A673 (cell line): ENCODE measurements around the gene MYLK3. TPM values are rescaled to one million over a fixed set of nuclear protein-coding genes. Genes with fewer than 3 reads are reported as not detected.

Source experiments
- BruUV-seq: library from RNA; stranded (reverse); fragments of 400-500 nt; replicated peaks from 2 replicates; lab custom pipeline; 2021; lab: Mats Ljungman, UMichigan
- CTCF ChIA-PET: fragments of 300-600 bp; sonication (Branson Sonifier 250); formaldehyde crosslinking; loops from one replicate; lab custom pipeline; 2022; ENCODE audit warnings: antibody characterized with exemption; lab: Charles Lee
- POLR2A ChIA-PET: fragments of 300-600 bp; sonication (Branson Sonifier 250); formaldehyde crosslinking; loops from one replicate; lab custom pipeline; 2022; ENCODE audit warnings: antibody characterized with exemption; ENCODE audit not compliant: low non-redundant PET; lab: Charles Lee
- DNase-seq: peaks from one replicate; pipeline ENCODE4 v3.0.0-alpha.2; 2015; ENCODE audit warnings: low spot score
- H3K27ac ChIP-seq: fragments of 200-600 bp; sonication (generic); 2 replicates; pipeline ENCODE4 v1.5.1; 2016; ENCODE audit warnings: mixed run types, low read depth, mild to moderate bottlenecking, mixed read lengths, antibody characterized with exemption, low read length; ENCODE audit not compliant: poor library complexity, severe bottlenecking
- H3K27me3 ChIP-seq: fragments of 200-600 bp; sonication (generic); replicated peaks from 2 replicates; pipeline ENCODE4 v1.6.1; 2017; ENCODE audit warnings: mixed run types, low read depth, mild to moderate bottlenecking, mixed read lengths, antibody characterized with exemption, low read length; ENCODE audit not compliant: insufficient read depth, poor library complexity
- H3K36me3 ChIP-seq: fragments of 200-600 bp; sonication (generic); 2 replicates; pipeline ENCODE4 v1.6.1; 2016; ENCODE audit warnings: mixed run types, mild to moderate bottlenecking, mixed read lengths, antibody characterized with exemption, low read length; ENCODE audit not compliant: insufficient read depth, poor library complexity, severe bottlenecking
- H3K4me1 ChIP-seq: fragments of 200-600 bp; sonication (generic); 2 replicates; pipeline ENCODE4 v1.6.1; 2017; ENCODE audit warnings: mixed run types, mild to moderate bottlenecking, mixed read lengths, antibody characterized with exemption, low read length; ENCODE audit not compliant: insufficient read depth, poor library complexity, severe bottlenecking
- H3K4me3 ChIP-seq: fragments of 200-600 bp; sonication (generic); 2 replicates; pipeline ENCODE4 v1.5.1; 2016; ENCODE audit warnings: low read depth, mixed run types, mild to moderate bottlenecking, mixed read lengths, low read length; ENCODE audit not compliant: poor library complexity, severe bottlenecking
- H3K9me3 ChIP-seq: fragments of 200-600 bp; sonication (generic); 2 replicates; pipeline ENCODE4 v1.6.1; 2016; ENCODE audit warnings: mixed run types, low read depth, mild to moderate bottlenecking, mixed read lengths, antibody characterized with exemption, low read length; ENCODE audit not compliant: poor library complexity, severe bottlenecking
- EZH2 ChIP-seq: fragments of 200-600 bp; sonication (generic); IDR thresholded peaks from 2 replicates; pipeline ENCODE4 v1.6.1; 2017; ENCODE audit warnings: borderline replicate concordance, low read depth, mild to moderate bottlenecking, mixed read lengths, antibody characterized with exemption, low read length; ENCODE audit not compliant: poor library complexity, severe bottlenecking
- intact Hi-C: fragments of 100-400 bp; cut with micrococcal nuclease; formaldehyde crosslinking; loops from one replicate; pipeline ENCODE4 v1.10.0; 2022; ENCODE audit not compliant: unreplicated experiment
- total RNA-seq: library from RNA; stranded (reverse); gene quantifications from 2 replicates; pipeline ENCODE4 v1.2.3, GENCODE V29; 2021
- TF ChIP-seq, protein P1 (sequence below): fragments of 300-800, 200-600 bp; sonication (generic); conservative IDR thresholded peaks from 2 replicates; pipeline ENCODE4 v1.5.1; 2017; ENCODE audit warnings: low read depth, mild to moderate bottlenecking, antibody characterized with exemption, low read length, moderate library complexity, mixed read lengths

MYLK3 gene
- total RNA-seq, 1 experiment from 2014 or later, result 0.77 TPM

DNA sequence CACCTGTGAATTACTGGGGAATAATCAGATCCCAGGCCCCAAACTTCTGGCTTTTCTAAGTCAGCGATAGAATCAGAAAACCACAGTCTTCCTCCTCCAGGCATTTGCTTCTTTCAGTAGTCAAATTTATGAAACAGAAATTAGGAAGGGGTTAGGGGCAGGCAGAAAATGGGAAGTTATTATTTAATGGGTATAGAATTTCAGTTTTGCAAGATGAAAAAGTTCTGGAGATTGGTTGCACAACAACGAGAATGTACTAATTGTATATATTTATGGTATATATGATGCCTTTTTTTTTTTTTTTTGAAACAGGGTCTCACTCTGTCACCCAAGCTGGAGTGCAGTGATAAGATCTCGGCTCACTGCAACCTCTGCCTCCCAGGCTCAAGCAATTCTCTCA lies 35.2 kb downstream of the MYLK3 start:
- TF ChIP-seq EZH2, result no peak
- TF ChIP-seq, protein P1, sequence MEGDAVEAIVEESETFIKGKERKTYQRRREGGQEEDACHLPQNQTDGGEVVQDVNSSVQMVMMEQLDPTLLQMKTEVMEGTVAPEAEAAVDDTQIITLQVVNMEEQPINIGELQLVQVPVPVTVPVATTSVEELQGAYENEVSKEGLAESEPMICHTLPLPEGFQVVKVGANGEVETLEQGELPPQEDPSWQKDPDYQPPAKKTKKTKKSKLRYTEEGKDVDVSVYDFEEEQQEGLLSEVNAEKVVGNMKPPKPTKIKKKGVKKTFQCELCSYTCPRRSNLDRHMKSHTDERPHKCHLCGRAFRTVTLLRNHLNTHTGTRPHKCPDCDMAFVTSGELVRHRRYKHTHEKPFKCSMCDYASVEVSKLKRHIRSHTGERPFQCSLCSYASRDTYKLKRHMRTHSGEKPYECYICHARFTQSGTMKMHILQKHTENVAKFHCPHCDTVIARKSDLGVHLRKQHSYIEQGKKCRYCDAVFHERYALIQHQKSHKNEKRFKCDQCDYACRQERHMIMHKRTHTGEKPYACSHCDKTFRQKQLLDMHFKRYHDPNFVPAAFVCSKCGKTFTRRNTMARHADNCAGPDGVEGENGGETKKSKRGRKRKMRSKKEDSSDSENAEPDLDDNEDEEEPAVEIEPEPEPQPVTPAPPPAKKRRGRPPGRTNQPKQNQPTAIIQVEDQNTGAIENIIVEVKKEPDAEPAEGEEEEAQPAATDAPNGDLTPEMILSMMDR, result no peak
- H3K36me3 ChIP-seq, result no peaks in the 10 kb centered on the region
- CTCF ChIA-PET, result no interaction called here

DNA sequence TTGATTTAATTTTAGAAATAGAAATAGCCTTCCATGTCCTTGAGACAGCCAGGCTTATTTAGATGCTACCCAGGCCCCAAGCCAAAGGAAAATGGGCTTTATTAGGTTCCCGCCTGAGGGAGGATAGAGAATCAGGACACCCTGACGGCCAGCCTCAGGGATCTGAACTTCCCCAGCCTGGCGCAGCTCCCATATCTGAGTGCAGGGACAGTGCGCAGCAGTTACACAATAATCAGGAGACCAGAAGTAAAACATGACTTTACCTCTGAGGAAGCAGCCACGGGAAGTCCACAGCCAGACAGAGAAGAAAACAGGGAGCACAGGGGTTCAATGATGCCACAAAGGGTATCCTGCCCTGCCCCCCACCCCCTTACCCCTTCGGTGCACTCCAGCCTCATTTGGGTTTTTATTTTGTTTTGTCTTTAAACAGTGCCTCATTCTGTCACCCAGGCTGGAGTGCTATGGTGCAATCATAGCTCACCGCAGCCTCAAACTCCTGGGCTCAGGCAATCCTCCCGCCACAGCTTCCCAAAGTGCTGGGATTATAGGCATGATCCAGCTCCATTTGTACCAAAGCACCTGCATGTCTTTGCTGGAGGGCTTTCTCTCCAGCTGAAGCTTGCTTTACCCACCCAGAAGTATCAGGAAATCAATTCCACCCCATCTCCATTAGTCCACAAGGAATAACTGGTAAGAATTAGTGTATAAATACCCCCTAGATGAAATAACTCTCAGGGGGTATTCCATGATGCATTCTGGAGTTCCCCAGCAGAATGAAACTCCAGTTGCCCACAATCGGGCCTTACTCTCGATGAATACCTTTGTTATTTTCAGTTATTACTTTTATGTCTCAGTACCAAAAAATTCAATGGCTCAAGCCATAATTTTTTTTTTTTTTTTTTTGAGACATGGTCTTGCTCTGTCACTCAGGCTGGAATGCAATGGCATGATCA lies 36.8 kb downstream of the MYLK3 start:
- H3K27me3 ChIP-seq, result no peaks in the 10 kb centered on the region
- no peak overlapping the region for H3K27ac ChIP-seq
- no peak overlapping the region for H3K4me3 ChIP-seq
- POLR2A ChIA-PET, result no interaction called here
- H3K4me1 ChIP-seq, result no peaks in the 10 kb centered on the region
- no peaks in the 10 kb centered on the region for H3K36me3 ChIP-seq
- intact Hi-C loops, result no loop called here
- BruUV-seq, result no TSS peak
- H3K9me3 ChIP-seq, result no peaks in the 10 kb centered on the region
- no peak for DNase-seq
- TF ChIP-seq EZH2, result no peak
- TF ChIP-seq, protein P1, result no peak
- CTCF ChIA-PET, result no interaction called here

More for the DNA sequence above, 35.2 kb downstream of the MYLK3 start:
- no peak overlapping the region for H3K27ac ChIP-seq
- DNase-seq, result no peak
- intact Hi-C loops, result no loop called here
- no peaks in the 10 kb centered on the region for H3K4me1 ChIP-seq
- no peaks in the 10 kb centered on the region for H3K27me3 ChIP-seq
- BruUV-seq, result no TSS peak
- no peaks in the 10 kb centered on the region for H3K9me3 ChIP-seq
- H3K4me3 ChIP-seq, result no peak overlapping the region
- POLR2A ChIA-PET, result no interaction called here

DNA sequence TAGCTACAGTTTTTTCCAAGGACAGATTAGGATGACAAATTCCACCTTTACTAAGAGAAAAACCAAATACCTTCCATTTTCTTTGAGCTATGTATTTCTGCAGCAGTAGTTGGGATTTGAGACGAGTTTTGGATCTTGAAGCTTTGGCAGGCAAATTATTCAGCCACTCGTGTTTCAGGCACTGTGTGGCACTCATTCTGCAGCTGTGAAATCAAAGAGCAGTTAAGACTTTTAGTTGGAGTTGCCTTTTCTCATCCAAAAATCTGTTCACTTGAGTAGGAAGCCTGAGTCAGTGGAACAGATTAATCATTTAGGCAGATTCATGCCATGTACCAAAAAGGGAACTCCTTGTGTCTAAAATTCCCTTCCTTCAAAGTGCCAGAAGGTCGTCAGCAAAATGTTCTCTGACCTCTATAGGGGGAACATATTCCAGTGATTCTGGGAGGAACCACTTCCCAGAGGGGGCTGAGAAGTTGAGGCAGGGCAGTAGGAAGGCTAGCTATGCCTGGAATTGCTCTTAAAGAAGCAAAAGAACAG lies 38.6 kb downstream of the MYLK3 start:
- no peaks in the 10 kb centered on the region for H3K27me3 ChIP-seq
- no peaks in the 10 kb centered on the region for H3K4me1 ChIP-seq
- H3K36me3 ChIP-seq, result no peaks in the 10 kb centered on the region
- BruUV-seq, result no TSS peak
- intact Hi-C loops, result no loop called here
- CTCF ChIA-PET, result no interaction called here
- POLR2A ChIA-PET, result no interaction called here
- no peaks in the 10 kb centered on the region for H3K9me3 ChIP-seq
- DNase-seq, result no peak
- no peak overlapping the region for H3K4me3 ChIP-seq
- no peak for TF ChIP-seq EZH2
- TF ChIP-seq, protein P1, result no peak
- no peak overlapping the region for H3K27ac ChIP-seq
